ENCODE data around the gene RAB27B.

DNA sequence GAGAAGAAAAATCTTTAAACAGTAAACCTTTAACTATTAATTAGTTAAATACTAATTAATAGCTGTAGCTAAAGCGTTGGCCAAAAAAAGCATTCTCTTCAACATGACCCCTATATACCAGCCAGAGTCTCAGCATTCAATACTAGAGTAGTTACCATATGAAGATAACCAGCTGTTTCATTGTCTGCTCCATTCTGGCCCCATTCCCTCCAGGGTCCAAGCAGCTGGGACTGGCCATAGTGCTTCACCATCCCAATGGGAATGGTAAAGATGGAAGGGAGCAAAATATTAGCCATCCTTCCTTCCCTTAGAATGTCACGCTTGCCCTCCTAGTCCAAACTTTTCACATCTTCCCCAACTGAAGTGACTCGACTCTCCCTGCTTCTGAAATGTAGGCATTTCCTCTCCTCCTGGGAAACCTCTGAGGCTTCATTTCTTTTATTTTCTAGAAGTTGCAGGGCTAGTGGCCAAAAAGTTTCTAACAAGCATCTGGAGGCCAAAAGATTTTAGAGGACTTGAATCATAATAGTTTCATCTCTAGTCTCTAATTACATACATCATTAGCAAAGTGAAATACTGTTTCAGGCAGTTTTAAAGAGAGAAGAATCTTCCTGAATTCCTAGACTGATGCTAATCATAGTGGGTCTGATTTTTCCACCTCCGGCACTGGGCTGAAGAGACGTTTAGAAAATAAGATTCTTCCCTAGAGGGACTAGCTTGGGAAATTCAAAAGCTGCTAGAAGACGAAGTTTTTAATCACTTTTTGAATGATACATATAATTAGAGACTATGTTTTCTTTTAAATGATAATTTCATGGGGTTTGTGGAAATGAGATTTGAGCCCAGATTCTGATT is 78.3 kb downstream of the RAB27B start:
- TF ChIP-seq, protein P1, sequence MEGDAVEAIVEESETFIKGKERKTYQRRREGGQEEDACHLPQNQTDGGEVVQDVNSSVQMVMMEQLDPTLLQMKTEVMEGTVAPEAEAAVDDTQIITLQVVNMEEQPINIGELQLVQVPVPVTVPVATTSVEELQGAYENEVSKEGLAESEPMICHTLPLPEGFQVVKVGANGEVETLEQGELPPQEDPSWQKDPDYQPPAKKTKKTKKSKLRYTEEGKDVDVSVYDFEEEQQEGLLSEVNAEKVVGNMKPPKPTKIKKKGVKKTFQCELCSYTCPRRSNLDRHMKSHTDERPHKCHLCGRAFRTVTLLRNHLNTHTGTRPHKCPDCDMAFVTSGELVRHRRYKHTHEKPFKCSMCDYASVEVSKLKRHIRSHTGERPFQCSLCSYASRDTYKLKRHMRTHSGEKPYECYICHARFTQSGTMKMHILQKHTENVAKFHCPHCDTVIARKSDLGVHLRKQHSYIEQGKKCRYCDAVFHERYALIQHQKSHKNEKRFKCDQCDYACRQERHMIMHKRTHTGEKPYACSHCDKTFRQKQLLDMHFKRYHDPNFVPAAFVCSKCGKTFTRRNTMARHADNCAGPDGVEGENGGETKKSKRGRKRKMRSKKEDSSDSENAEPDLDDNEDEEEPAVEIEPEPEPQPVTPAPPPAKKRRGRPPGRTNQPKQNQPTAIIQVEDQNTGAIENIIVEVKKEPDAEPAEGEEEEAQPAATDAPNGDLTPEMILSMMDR (IDR thresholded peaks at IDR 0.05) = no peak
- no peak for TF ChIP-seq EP300 (IDR thresholded peaks at IDR 0.05)
